Measurements from ENCODE around the gene RAB3A. TPM values are rescaled to one million over a fixed set of nuclear protein-coding genes. Genes with fewer than 3 reads are reported as not detected.

The RAB3A gene
- total RNA-seq, 4 donors from 2014 or later: 0.63 to 2.0 TPM; not detected in 2

GRCh38 chr19:18150776-18151624 lies 52.8 kb downstream of the RAB3A start:
- no peak for TF ChIP-seq CTCF (IDR thresholded peaks at IDR 0.05)
- DNase-seq (ENCODE audit: low spot score): no peak
- ATAC-seq (ENCODE audit: low FRiP score): no peak

GRCh38 chr19:18149596-18149975 lies 54.3 kb downstream of the RAB3A start:
- TF ChIP-seq CTCF (IDR thresholded peaks at IDR 0.05): no peak
- ATAC-seq (ENCODE audit: low FRiP score): no peak
- DNase-seq (ENCODE audit: low spot score): no peak

GRCh38 chr19:18147396-18147795 lies 56.4 kb downstream of the RAB3A start:
- ATAC-seq (ENCODE audit: low FRiP score) (no peak), DNase-seq (ENCODE audit: low spot score) (no peak)
- TF ChIP-seq CTCF (IDR thresholded peaks at IDR 0.05): no peak

Small RNAs within 50 kb of the gene (small RNA-seq; reads per million reads assigned to genes)
- gene IFI30: not detected

Other genes with a start within 250 kb of the RAB3A start
- gene KCNN1, start 236.9 kb downstream of the RAB3A start, total RNA-seq: 1 to 10 TPM in 1 of 4 donors, under 1 TPM in 2, not detected in 1; 0.12 to 1.0 (median 0.88) TPM
- 100 to 1,000 TPM in 1 of 4 donors, 10 to 100 TPM in 3; 16.0 to 117 (median 30.3) TPM for gene ARRDC2, start 195.9 kb downstream of the RAB3A start, total RNA-seq
- gene IL12RB1, start 117.1 kb downstream of the RAB3A start, total RNA-seq: 1 to 10 TPM; 1.1 to 4.4 (median 1.6) TPM
- 10 to 100 TPM in 2 of 4 donors, 1 to 10 TPM in 2; 4.5 to 14.8 (median 8.9) TPM for gene MAST3, start 106.3 kb downstream of the RAB3A start, total RNA-seq
- gene PIK3R2, start 50.9 kb downstream of the RAB3A start, total RNA-seq: 10 to 100 TPM in 1 of 4 donors, 1 to 10 TPM in 3; 6.3 to 11.7 (median 7.4) TPM
- 100 to 1,000 TPM in 2 of 4 donors, 10 to 100 TPM in 2; 74.8 to 466 (median 148) TPM for gene IFI30, start 30.2 kb downstream of the RAB3A start, total RNA-seq
- gene MPV17L2, start 10.8 kb downstream of the RAB3A start, total RNA-seq: 10 to 100 TPM; 19.6 to 29.7 (median 22.5) TPM
- 1 to 10 TPM in 1 of 4 donors, under 1 TPM in 2, not detected in 1; 0.12 to 1.5 (median 0.63) TPM for gene PDE4C, start 22.4 kb upstream of the RAB3A start, total RNA-seq
- gene IQCN, start 70.4 kb upstream of the RAB3A start, total RNA-seq: 10 to 100 TPM in 2 of 4 donors, 1 to 10 TPM in 2; 1.7 to 15.9 (median 7.4) TPM
- gene JUND, start 77.6 kb upstream of the RAB3A start, total RNA-seq: 100 to 1,000 TPM; 398 to 859 (median 623) TPM
- gene LSM4, start 119.0 kb upstream of the RAB3A start, total RNA-seq: 100 to 1,000 TPM in 1 of 4 donors, 10 to 100 TPM in 3; 58.6 to 140 (median 93.1) TPM
- 10 to 100 TPM; 15.6 to 25.2 (median 18.0) TPM for gene PGPEP1, start 136.6 kb upstream of the RAB3A start, total RNA-seq
- gene GDF15, start 182.1 kb upstream of the RAB3A start, total RNA-seq: 1 to 10 TPM; 1.9 to 4.6 (median 3.0) TPM
- gene LRRC25, start 193.6 kb upstream of the RAB3A start, total RNA-seq: 10 to 100 TPM; 11.8 to 37.2 (median 28.8) TPM
- gene SSBP4, start 215.4 kb upstream of the RAB3A start, total RNA-seq: 10 to 100 TPM; 29.9 to 62.9 (median 43.7) TPM
- 10 to 100 TPM; 20.0 to 36.7 (median 29.8) TPM for gene ISYNA1, start 234.1 kb upstream of the RAB3A start, total RNA-seq